Keratinocyte (primary cell): ENCODE data around the gene KRT25.

Source experiments
- EZH2 ChIP-seq: IDR thresholded peaks from one replicate; pipeline ENCODE4 v1.6.1; 2012; ENCODE audit warnings: inconsistent platforms, mild to moderate bottlenecking, low read length, moderate library complexity
- TF ChIP-seq, protein P1 (sequence below), 3 experiments: IDR thresholded peaks in 1 of 3; conservative IDR thresholded peaks in 1 of 3; optimal IDR thresholded peaks in 1 of 3; 2 replicates in 2 of 3; 3 replicates in 1 of 3; pipeline versions ENCODE3 to v1.5.1; 2011; ENCODE audit warnings: low read length in 3 of 3, mild to moderate bottlenecking in 3 of 3, moderate library complexity in 2 of 3, control low read depth in 1 of 3, inconsistent platforms in 1 of 3; ENCODE audit not compliant: insufficient read depth in 2 of 3; ENCODE audit errors: extremely low read depth in 1 of 3

DNA sequence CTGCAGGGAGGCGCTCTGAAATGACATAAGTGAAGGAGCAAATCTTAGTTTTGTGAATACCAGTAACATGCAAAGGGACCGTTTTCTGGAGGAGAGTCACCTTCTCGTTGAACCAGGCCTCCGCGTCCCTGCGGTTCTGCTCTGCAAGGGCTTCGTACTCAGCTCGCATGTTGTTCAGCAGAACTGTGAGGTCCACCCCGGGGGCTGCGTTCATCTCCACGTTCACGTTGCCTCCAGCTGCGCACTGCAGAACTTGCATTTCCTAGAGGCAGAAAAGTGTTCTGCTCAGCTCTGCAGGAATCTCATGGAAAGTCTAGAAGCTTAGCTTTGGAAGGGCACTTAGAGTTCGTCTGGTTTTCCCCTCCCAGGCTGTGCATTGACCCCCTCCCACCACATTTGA lies 4.1 kb downstream of the KRT25 start:
- TF ChIP-seq, protein P1, sequence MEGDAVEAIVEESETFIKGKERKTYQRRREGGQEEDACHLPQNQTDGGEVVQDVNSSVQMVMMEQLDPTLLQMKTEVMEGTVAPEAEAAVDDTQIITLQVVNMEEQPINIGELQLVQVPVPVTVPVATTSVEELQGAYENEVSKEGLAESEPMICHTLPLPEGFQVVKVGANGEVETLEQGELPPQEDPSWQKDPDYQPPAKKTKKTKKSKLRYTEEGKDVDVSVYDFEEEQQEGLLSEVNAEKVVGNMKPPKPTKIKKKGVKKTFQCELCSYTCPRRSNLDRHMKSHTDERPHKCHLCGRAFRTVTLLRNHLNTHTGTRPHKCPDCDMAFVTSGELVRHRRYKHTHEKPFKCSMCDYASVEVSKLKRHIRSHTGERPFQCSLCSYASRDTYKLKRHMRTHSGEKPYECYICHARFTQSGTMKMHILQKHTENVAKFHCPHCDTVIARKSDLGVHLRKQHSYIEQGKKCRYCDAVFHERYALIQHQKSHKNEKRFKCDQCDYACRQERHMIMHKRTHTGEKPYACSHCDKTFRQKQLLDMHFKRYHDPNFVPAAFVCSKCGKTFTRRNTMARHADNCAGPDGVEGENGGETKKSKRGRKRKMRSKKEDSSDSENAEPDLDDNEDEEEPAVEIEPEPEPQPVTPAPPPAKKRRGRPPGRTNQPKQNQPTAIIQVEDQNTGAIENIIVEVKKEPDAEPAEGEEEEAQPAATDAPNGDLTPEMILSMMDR (optimal IDR thresholded peaks at IDR 0.05 in 1 of 3, IDR thresholded peaks at IDR 0.05 in 1 of 3, conservative IDR thresholded peaks at IDR 0.05 in 1 of 3; ENCODE audit: extremely low read depth in 1 of 3, insufficient read depth in 2 of 3, low read length in 3 of 3) = no peak
- TF ChIP-seq EZH2 = no peak
